Measurements from ENCODE around the gene TXNDC17.
"Not testable (repeated sequence)": the region's sequence is repeated elsewhere in the genome, so short reads cannot be mapped to it uniquely, and the experiment has no call there.

Gene TXNDC17

GRCh38 chr17:6636616-6637457 is 4.0 kb upstream of the TXNDC17 start:
- DNase-seq (ENCODE audit: low read depth) = no peak

GRCh38 chr17:6637458-6637840 is 3.4 kb upstream of the TXNDC17 start:
- no peak for DNase-seq (ENCODE audit: low read depth)

DNA sequence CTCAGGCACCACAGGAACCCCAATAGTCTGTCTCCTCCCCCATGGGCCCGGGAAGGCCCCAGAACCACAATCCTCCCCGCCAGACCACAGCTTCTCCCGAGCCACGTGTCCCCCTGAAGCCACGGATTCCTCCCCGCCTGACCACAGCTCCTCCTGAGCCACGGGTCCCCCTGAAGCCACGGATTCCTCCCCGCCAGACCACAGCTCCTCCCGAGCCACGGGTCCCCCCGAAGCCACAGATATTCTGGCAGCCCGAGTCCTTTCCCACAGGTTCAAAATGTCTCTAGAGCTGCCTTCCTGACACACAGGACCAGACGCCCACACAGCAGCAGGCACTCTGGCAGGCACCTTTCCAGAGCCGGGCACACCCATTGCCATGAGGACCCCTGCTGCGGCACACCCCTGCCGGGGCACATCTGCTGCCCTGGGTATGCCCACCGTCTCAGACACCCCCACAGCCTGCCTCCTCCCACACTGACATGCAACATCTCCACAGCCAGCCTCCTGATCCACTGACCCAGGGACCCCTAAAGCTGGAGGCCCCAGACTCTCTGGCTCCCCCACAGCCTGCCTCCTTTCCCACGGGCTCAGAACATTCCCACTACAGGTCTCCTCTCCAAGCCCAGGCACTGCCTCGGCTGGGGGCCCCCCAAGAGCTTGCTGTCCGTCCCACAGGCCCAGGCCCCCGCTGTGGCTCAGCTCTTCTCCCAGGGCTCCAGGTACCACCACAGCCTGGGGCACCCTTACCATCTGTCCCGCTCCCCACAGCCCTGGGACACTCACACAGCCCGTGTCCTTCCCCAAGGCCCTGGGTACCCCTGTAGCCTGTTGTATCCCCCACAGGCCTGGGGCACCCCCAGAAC is 2.6 kb upstream of the TXNDC17 start:
- no peak for DNase-seq (ENCODE audit: low read depth)

DNA sequence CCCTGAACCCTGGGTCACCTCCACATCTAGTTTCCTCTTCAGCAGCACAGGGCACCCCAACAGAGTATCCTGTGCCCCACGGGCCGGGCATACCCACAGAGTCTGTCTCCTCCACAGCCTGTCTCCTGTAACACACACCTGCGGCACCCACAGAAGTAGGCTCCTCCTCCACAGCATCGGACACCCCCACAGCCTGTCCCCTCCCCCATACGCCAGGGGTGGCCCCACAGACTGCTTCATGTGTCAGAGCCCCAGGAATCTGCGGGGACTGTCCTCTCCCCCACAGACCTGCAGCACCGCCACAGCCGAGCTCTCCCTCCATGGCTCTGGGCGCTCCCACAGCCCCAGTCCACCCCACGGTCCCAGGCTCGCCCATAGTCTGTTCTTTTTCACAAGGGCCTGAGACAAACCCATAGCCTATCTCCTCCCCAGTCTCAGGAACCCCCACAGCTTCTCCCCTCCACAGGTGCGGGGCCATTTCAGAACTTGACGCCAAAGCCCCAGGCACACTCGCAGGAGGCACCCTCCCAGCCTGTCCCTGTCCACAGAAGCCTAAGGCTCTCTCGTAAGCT is 1.8 kb upstream of the TXNDC17 start:
- DNase-seq (ENCODE audit: low read depth) = no peak

DNA sequence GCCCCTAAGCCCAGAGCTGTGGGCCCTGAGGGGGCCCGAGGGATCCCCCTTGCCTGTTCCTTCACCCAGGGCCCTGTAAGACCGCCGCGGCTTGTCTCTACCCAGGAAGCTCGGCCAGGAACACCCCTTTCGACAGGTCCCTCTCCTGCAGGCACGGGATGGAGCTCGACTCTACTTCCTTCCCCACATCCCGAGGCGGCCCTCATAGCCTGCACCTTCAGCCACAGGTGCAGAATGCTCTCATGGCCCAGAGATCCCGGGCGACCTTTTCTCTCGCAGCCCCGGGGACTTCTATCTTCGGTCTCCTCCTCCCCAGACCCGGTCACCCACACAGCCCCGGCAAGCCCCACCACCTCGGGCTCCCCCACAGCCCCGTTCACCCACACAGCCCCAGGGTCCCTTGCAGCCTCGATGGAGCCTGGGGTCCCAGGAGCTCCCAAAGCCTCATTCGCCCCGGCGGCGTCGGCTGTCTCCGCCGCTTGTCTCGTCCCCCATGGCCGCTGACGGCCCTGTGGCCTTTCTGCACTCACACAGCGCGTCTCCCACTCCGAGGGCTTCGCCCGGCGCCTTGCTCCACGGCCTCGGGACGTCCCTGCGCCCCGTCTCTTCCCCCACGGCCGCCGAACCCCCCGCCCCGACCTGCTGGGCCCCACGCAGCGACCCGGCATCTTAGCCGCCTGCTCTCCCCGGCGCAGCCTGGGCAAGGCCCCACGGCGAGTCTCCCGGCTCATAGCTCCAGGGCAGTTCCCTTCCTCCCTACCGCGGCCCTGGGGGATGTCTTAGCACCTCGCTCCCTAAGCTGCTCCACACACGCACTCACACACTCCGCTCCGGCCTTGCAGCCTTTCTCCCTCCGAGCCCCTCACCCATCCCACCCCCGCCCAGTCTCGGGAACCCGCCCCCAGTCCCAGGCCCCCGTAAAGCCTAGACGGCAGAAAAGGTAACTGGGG is 999 bp upstream of the TXNDC17 start:
- peak; percentile 12 for DNase-seq (ENCODE audit: low read depth)

DNA sequence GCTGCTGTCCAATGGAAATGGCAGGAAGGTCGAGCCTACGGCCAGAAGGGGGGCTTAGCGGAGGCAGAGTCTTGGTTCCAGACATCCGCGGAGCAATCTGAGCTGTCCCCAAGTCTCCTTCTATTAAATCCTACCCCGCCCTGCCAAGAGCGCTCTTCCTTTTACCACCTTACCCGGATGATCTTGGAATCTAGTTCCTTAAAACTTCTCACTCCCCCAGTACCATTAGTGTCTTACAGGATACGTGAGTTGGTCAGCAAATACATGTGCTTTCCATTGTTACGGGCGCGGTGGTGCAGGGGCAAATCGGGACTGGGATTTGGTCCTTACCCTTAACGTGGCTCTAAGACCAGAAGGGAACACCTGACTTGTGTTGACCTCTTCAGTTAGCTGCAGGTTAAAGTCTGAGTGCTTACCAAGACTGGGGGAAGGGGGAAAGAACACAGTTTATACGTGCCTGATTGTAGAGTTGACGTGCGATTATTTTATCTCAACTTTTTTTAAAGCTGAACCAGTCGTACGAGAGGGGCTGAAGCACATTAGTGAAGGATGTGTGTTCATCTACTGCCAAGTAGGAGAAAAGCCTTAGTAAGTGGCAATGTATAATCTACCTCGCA is 495 bp downstream of the TXNDC17 start:
- no peak for DNase-seq (ENCODE audit: low read depth)

DNA sequence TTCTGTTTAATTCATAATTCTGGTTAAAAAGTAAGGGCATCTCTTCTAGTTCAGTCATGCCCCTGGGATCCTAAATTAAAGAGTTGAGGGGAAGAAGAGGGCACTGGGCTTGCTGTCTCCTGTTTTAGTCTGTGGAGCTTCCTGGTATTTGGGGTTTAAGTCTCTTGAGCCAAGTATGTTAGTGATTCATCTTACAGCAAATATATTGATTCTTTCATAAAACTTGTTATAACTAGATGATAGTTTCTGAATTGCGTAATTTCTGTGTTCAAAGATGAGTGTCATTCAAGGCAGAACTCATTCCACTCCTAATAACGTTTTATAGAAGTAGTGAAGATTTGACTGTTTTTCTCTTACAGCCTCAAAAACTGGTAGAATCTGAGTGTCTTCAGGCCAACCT is 1.7 kb downstream of the TXNDC17 start:
- DNase-seq (ENCODE audit: low read depth) = no peak

DNA sequence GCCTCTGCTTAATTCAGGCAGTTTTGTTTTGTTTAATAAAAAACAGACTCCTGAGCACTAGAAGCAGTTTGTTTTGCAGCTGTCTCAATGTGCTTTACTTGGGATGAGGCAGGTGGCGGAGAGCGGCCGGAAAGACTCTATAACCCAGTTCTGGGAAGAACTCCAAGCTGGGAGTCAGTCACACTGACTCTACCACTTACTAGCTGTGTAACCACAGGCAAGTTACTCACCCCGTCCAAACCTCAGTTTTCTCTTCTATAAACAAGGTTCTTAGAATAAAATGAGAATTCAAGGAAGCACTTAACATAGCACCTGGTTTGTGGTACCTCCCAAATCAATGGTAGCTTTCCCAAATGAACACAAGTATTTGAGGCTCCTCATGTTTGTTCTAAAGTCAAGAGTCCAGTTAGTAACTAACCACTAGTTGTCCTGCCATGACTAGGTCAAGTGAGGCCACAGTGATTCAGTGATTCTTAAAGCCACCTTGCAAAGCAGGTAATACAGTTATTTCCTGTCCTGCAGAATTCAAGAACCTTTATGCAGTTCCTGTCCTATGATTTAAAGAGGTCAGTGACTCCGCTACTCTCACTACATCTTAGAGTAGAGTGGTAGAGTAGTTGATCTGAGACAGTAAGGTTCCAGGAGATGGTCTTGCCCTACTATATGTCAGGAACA is 2.7 kb downstream of the TXNDC17 start:
- DNase-seq (ENCODE audit: low read depth) = no peak

- DNase-seq (ENCODE audit: low read depth) = no peak
Measured at GRCh38 chr17:6648181-6648580, 7.3 kb downstream of the TXNDC17 start.

DNA sequence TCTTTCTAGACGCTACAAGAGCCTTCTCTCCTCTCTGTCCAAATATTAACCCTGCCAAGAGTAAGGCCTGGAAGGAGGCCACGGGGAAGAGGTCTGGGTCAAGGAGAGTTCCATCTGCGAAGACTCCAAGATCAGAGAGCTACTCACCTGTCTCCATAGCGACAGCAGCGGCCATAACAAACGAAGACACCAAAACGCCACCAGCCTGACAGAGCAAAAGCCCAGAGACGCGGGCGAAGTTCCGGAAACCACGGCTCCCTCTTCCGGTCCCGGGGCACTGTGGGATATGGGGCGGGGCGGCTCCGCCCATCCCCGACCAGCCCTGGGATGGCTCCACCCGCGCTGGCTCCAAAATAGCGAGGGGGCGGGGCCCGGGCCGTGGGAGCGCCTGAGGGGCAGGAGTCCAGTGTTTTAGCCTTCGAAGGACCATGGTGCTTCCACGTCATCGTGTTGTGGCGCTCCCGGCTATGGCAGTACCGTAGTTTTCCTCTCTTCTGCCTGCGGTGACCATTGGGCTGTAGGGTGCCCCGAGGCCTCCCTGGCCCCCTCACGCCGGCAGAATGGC is 10.6 kb downstream of the TXNDC17 start, which contains the start of the genes C17orf100 and MED31:
C17orf100 (plus strand) TSS at position 409 of the 565 bp plus-strand sequence; CDS start at position 561, 152 bp downstream.
MED31 (minus strand) TSS at position 252 of the 565 bp plus-strand sequence; CDS start at position 175, 77 bp downstream.
- DNase-seq (ENCODE audit: low read depth) = peak; percentile 91

- peak; percentile 12 for DNase-seq (ENCODE audit: low read depth)
Measured at GRCh38 chr17:6651919-6652452, 11.1 kb downstream of the TXNDC17 start.

GRCh38 chr17:6654841-6655731 is 14.2 kb downstream of the TXNDC17 start:
- no peak for DNase-seq (ENCODE audit: low read depth)

GRCh38 chr17:6655732-6656361 is 15.0 kb downstream of the TXNDC17 start:
- DNase-seq (ENCODE audit: low read depth) = not testable (repeated sequence)

DNA sequence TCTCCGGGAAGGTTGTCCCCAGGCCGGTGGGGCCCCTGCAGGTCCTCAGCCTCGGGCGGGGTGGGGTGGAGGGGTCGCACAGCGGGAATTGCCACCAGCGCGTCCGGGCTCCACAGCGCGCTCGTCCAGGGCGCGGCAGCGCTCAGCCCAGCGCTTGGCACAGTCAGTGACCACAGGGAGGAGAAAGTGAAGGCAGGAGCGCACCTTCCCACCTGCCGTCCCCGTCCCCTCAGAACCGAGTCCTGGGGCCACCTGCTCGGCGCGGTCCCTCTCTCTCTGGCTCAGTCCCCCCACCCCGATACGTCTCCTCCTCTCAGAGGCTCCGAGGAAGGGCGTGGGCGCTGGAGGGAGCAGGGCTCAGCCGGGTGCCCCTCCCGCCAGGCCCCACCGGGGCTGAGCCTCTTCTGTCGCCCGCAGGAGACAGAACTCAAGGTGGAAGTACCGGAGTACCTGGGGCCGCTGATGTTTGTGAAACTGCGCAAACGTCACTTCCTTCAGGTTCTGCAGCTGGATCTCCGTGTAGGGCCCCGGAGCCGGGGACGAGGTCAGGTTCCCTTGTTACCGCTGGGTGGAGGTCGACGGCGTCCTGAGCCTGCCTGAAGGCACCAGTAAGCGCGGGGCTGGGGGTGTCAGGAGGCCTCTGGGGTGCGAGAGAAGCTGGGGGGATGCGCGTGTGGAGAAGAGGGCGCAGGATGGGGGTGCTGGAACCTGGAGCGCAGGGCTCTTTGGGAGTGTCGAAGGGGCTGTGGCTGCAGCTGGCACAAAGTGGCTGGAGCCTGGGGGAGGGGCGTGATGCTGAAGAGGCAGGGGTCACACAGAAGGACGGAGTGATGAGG is 16.2 kb downstream of the TXNDC17 start:
- DNase-seq (ENCODE audit: low read depth) = not testable (repeated sequence)

DNA sequence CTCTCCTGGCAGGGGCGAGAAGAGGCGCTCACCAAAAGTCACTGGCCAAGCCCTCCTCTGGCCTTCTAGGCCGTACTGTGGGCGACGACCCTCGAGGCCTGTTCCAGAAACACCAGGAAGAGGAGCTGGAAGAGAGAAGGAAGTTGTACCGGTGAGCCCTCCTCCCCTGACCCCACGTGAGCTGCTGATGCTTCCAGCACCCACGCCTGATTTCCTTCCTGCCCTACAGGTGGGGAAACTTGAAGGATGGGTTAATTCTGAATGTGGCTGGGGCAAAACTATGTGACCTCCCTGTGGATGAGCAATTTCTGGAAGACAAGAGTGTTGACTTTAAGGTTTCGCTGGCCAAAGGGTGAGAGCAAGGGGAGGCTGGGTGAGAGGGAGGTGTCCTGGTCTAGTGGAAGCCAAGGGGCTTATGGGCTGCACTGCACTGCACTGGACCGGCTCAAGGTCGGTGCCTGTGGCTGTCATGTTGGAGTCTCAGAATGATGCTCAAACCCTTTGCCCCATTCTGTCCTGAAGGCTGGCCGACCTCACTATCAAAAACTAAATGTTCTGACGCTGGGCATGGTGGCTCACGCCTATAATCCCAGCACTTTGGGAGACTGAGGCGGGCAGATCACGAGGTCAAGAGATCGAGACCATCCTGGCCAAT is 16.9 kb downstream of the TXNDC17 start:
- no peak for DNase-seq (ENCODE audit: low read depth)

- not testable (repeated sequence) for DNase-seq (ENCODE audit: low read depth)
Measured at GRCh38 chr17:6658411-6658810, 17.6 kb downstream of the TXNDC17 start.

GRCh38 chr17:6660101-6660500 is 19.2 kb downstream of the TXNDC17 start:
- DNase-seq (ENCODE audit: low read depth) = no peak
